Panc1 (cell line): ENCODE data around the gene FAM50B. TPM values are rescaled to one million over a fixed set of nuclear protein-coding genes. Genes with fewer than 3 reads are reported as not detected.

Experiments used
- ATAC-seq: fragments of 200-7000 bp; cut with Tn5 transposase; 2 replicates; pipeline ENCODE4 v1.9.1; 2020; ENCODE audit warnings: mild to moderate bottlenecking, moderate library complexity
- BruUV-seq: library from RNA; stranded (reverse); fragments of 400-500 nt; replicated peaks from 2 replicates; lab custom pipeline; 2021; lab: Mats Ljungman, UMichigan
- CTCF ChIA-PET: fragments of 300-600 bp; sonication (Branson Sonifier 250); formaldehyde crosslinking; loops from one replicate; lab custom pipeline; 2022; ENCODE audit warnings: antibody characterized with exemption; lab: Charles Lee
- POLR2A ChIA-PET: fragments of 300-600 bp; sonication (Branson Sonifier 250); formaldehyde crosslinking; loops from one replicate; lab custom pipeline; 2022; ENCODE audit warnings: antibody characterized with exemption; lab: Charles Lee
- DNase-seq: peaks from one replicate; pipeline ENCODE4 v3.0.0-alpha.2; 2010; ENCODE audit warnings: low read depth, low spot score
- H3K27ac ChIP-seq: 2 replicates; pipeline ENCODE4 v1.5.1; 2011; ENCODE audit warnings: mild to moderate bottlenecking, low read length, inconsistent platforms
- H3K27me3 ChIP-seq: fragments of 200-500 bp; sonication (Bioruptor generic); 2 replicates; pipeline ENCODE4 v1.6.0; 2014; ENCODE audit warnings: low read length, inconsistent platforms; ENCODE audit not compliant: control insufficient read depth, insufficient read depth
- H3K36me3 ChIP-seq: fragments of 200-500 bp; sonication (Bioruptor generic); 2 replicates; pipeline ENCODE4 v1.5.1; 2014; ENCODE audit warnings: inconsistent platforms, mild to moderate bottlenecking, low read length, moderate library complexity; ENCODE audit not compliant: control insufficient read depth, insufficient read depth
- H3K4me1 ChIP-seq: 2 replicates; pipeline ENCODE4 v1.5.1; 2011; ENCODE audit warnings: inconsistent platforms, mild to moderate bottlenecking, low read length, moderate library complexity; ENCODE audit not compliant: control insufficient read depth, insufficient read depth
- H3K4me3 ChIP-seq, 2 experiments: 2 replicates each; pipeline ENCODE4 v1.5.1; 2011 to 2012; ENCODE audit warnings: low read depth in 2 of 2, low read length in 2 of 2, mild to moderate bottlenecking in 2 of 2, inconsistent platforms in 1 of 2, moderate library complexity in 1 of 2
- H3K9me3 ChIP-seq: fragments of 200-500 bp; sonication (Bioruptor generic); 2 replicates; pipeline ENCODE4 v1.5.1; 2014; ENCODE audit warnings: low read depth, mild to moderate bottlenecking, inconsistent platforms, low read length, moderate library complexity; ENCODE audit not compliant: control insufficient read depth, insufficient read depth
- POLR2AphosphoS5 ChIP-seq: IDR thresholded peaks from 2 replicates; pipeline ENCODE4 v1.6.1; 2012; ENCODE audit warnings: mild to moderate bottlenecking, low read depth, low read length, moderate library complexity
- SIN3A ChIP-seq: IDR thresholded peaks from 2 replicates; pipeline ENCODE4 v1.6.1; 2012; ENCODE audit warnings: low read depth, mild to moderate bottlenecking, low read length, moderate library complexity, borderline replicate concordance; ENCODE audit not compliant: insufficient read depth
- TCF7L2 ChIP-seq: IDR thresholded peaks from 2 replicates; pipeline ENCODE4 v1.6.1; 2011; ENCODE audit warnings: mild to moderate bottlenecking, low read depth, low read length, inconsistent platforms
- in situ Hi-C: cut with HindIII; loops from 2 replicates; pipeline ENCODE4 v1.10.0; 2016; ENCODE audit warnings: low sequenced_read_pairs, low pct_unique_long_range_greater_than_20kb
- intact Hi-C: fragments of 100-400 bp; cut with micrococcal nuclease; formaldehyde crosslinking; loops from one replicate; pipeline ENCODE4 v1.10.0; 2022; ENCODE audit not compliant: unreplicated experiment
- total RNA-seq: library from RNA; stranded (reverse); gene quantifications from one replicate; pipeline ENCODE4 v1.2.1, GENCODE V29; 2021; ENCODE audit not compliant: unreplicated experiment
- TF ChIP-seq, protein P1 (sequence below): fragments of 450-650 bp; IDR thresholded peaks from 2 replicates; pipeline ENCODE4 v1.5.1; 2017; ENCODE audit warnings: mild to moderate bottlenecking
- TF ChIP-seq, protein P2 (sequence below), 2 experiments: IDR thresholded peaks; 2 replicates each; pipeline ENCODE4 v1.6.1; 2011 to 2012; ENCODE audit warnings: low read depth in 2 of 2, control low read depth in 1 of 2, low read length in 1 of 2, mild to moderate bottlenecking in 1 of 2, moderate library complexity in 1 of 2; ENCODE audit not compliant: insufficient read depth in 1 of 2

FAM50B gene
- total RNA-seq, 1 experiment from 2014 or later = not detected

DNA sequence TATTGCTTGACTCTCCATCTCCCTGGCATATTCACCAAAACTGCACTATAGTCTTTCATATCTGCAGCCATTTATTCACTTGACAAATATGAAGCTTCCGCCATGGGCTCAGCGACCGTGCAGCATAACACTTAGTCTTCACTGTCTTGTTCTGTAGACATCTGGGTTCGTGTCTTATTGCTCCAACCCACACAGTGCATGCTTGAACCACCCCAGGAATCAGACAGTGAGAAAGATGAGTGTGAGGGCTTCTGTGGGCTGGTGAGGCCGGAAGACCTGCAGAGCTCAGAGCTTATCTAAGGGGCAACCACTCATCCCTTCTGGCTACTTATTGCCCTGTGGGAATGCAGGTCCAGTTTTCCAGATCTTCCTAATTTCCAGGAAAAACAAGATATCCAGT lies 19.9 kb upstream of the FAM50B start:
- no peaks in the 10 kb centered on the region for H3K9me3 ChIP-seq
- in situ Hi-C loops (no loop called here), intact Hi-C loops (loop anchor here (5.0 kb wide), 2 partner anchors 82 to 103 kb away; no protein-coding TSS in a partner anchor)
- POLR2A ChIA-PET = no interaction called here
- H3K27me3 ChIP-seq = no peaks in the 10 kb centered on the region
- CTCF ChIA-PET = no interaction called here
- H3K27ac ChIP-seq = no peak overlapping the region
- ATAC-seq (no peak), DNase-seq (no peak)
- peaks cover 20% of the 10 kb centered on the region for H3K4me1 ChIP-seq
- H3K36me3 ChIP-seq = no peaks in the 10 kb centered on the region
- BruUV-seq = no TSS peak
- no peak overlapping the region for H3K4me3 ChIP-seq
- TF ChIP-seq SIN3A (no peak), POLR2AphosphoS5 (no peak), TCF7L2 (no peak)

DNA sequence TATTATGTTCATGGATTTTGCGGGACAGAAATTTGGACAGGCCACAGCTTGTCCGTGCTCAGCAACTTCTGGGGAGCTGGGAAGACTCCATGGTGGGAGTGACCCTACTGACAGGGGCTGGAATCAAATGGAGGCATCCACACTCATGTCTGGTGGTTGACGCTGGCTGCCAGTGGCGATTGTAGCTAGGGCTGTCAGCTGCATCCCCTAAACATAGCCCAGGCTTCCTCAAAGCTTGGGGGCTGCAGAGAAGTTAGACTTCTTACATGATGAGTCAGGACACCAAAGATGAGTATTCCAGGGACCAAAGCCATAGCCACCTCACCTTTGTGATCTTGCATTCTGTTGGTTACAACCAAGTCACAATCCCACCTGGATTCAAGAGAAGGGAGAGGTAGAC lies 18.4 kb upstream of the FAM50B start:
- H3K27ac ChIP-seq = no peak overlapping the region
- intact Hi-C loops (no loop called here), in situ Hi-C loops (no loop called here)
- H3K4me1 ChIP-seq = peaks cover 11% of the 10 kb centered on the region
- DNase-seq = no peak
- no TSS peak for BruUV-seq
- TF ChIP-seq, protein P1, sequence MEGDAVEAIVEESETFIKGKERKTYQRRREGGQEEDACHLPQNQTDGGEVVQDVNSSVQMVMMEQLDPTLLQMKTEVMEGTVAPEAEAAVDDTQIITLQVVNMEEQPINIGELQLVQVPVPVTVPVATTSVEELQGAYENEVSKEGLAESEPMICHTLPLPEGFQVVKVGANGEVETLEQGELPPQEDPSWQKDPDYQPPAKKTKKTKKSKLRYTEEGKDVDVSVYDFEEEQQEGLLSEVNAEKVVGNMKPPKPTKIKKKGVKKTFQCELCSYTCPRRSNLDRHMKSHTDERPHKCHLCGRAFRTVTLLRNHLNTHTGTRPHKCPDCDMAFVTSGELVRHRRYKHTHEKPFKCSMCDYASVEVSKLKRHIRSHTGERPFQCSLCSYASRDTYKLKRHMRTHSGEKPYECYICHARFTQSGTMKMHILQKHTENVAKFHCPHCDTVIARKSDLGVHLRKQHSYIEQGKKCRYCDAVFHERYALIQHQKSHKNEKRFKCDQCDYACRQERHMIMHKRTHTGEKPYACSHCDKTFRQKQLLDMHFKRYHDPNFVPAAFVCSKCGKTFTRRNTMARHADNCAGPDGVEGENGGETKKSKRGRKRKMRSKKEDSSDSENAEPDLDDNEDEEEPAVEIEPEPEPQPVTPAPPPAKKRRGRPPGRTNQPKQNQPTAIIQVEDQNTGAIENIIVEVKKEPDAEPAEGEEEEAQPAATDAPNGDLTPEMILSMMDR = no peak
- TF ChIP-seq, protein P2, sequence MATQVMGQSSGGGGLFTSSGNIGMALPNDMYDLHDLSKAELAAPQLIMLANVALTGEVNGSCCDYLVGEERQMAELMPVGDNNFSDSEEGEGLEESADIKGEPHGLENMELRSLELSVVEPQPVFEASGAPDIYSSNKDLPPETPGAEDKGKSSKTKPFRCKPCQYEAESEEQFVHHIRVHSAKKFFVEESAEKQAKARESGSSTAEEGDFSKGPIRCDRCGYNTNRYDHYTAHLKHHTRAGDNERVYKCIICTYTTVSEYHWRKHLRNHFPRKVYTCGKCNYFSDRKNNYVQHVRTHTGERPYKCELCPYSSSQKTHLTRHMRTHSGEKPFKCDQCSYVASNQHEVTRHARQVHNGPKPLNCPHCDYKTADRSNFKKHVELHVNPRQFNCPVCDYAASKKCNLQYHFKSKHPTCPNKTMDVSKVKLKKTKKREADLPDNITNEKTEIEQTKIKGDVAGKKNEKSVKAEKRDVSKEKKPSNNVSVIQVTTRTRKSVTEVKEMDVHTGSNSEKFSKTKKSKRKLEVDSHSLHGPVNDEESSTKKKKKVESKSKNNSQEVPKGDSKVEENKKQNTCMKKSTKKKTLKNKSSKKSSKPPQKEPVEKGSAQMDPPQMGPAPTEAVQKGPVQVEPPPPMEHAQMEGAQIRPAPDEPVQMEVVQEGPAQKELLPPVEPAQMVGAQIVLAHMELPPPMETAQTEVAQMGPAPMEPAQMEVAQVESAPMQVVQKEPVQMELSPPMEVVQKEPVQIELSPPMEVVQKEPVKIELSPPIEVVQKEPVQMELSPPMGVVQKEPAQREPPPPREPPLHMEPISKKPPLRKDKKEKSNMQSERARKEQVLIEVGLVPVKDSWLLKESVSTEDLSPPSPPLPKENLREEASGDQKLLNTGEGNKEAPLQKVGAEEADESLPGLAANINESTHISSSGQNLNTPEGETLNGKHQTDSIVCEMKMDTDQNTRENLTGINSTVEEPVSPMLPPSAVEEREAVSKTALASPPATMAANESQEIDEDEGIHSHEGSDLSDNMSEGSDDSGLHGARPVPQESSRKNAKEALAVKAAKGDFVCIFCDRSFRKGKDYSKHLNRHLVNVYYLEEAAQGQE (IDR thresholded peaks at IDR 0.05; ENCODE audit: insufficient read depth in 1 of 2, low read depth in 2 of 2, low read length in 1 of 2) = no peak
- TF ChIP-seq POLR2AphosphoS5 = no peak
- no peak for TF ChIP-seq TCF7L2
- no peak for TF ChIP-seq SIN3A
- CTCF ChIA-PET = no interaction called here
- POLR2A ChIA-PET = no interaction called here
- no peaks in the 10 kb centered on the region for H3K9me3 ChIP-seq
- H3K36me3 ChIP-seq = no peaks in the 10 kb centered on the region
- no peaks in the 10 kb centered on the region for H3K27me3 ChIP-seq
- no peak for ATAC-seq
- no peak overlapping the region for H3K4me3 ChIP-seq

DNA sequence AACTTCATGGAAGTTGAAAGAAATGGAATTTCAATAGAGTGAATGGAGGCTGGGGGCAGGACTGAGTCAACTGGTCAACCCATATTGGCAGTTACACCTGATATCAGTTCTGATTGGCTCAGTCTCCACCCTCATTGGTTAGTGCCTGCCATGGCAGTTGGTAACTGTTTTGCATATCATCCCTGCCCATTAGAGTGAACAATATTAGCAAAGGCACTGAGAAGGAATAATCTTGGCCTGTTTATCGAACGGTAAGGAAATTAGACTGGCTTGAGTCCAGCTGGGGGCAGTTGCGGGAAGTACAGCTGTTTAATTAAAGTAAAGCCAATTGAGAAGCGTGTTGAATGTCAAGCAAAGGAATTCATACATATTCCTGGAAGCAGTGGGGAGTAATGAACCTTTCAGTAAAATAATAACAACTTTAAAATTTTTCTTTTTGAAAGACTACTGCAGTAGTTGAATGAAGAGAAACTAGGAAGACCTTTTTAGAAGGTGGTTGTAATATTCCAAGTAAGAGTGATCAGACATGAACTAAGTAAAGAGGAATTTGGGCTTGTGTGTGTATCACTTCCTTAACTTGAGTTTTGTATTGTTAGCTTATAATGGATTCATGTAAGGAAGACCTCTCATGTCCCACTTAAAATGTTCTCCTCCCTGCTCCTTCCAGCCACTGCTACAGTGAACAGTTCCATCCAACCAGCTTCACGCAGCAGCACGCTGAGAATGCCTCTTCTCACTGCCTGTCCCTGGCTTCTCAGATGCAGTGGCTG lies 17.2 kb upstream of the FAM50B start:
- POLR2A ChIA-PET = interaction anchor here (0.7 kb wide), 1 partner anchor 82 kb away, joined by 3 read pairs; no protein-coding TSS in a partner anchor
- TF ChIP-seq SIN3A = no peak
- TF ChIP-seq, protein P2 (IDR thresholded peaks at IDR 0.05; ENCODE audit: insufficient read depth in 1 of 2, low read depth in 2 of 2, low read length in 1 of 2) = no peak
- TF ChIP-seq TCF7L2 = no peak
- no peak for TF ChIP-seq POLR2AphosphoS5
- TF ChIP-seq, protein P1 = no peak
- no TSS peak for BruUV-seq

More for the DNA sequence above, 17.2 kb upstream of the FAM50B start:
- CTCF ChIA-PET = no interaction called here
- in situ Hi-C loops = no loop called here
- no peak for ATAC-seq
- no peak for DNase-seq
- Histone ChIP-seq H3K4me1 (no peaks in the 10 kb centered on the region), H3K9me3 (no peaks in the 10 kb centered on the region), H3K4me3 (no peak overlapping the region), H3K27ac (no peak overlapping the region), H3K27me3 (no peaks in the 10 kb centered on the region), H3K36me3 (no peaks in the 10 kb centered on the region)
- intact Hi-C loops = no loop called here
